ENCODE results near the gene SH3BP2. TPM values are rescaled to one million over a fixed set of nuclear protein-coding genes. Genes with fewer than 3 reads are reported as not detected.
"Not testable (repeated sequence)": the region's sequence is repeated elsewhere in the genome, so short reads cannot be mapped to it uniquely, and the experiment has no call there.

Gene SH3BP2
- total RNA-seq, 4 donors from 2014 or later = 92.6 to 301 (median 117) TPM

GRCh38 chr4:2762048-2762447, 30.8 kb upstream of the SH3BP2 start:
- no peaks in the 10 kb centered on the region for H3K36me3 ChIP-seq
- WGBS, 2 donors (ENCODE audit: low coverage in 1 of 2) = 63% methylated on average over 5 of the region's 5 CpGs; no CpG with 5 or more reads in 1 of the 2 donors
- H3K27ac ChIP-seq = peak overlapping the region; percentile 82 to 92 (median 88)
- no peak for DNase-seq
- TF ChIP-seq, protein P1, sequence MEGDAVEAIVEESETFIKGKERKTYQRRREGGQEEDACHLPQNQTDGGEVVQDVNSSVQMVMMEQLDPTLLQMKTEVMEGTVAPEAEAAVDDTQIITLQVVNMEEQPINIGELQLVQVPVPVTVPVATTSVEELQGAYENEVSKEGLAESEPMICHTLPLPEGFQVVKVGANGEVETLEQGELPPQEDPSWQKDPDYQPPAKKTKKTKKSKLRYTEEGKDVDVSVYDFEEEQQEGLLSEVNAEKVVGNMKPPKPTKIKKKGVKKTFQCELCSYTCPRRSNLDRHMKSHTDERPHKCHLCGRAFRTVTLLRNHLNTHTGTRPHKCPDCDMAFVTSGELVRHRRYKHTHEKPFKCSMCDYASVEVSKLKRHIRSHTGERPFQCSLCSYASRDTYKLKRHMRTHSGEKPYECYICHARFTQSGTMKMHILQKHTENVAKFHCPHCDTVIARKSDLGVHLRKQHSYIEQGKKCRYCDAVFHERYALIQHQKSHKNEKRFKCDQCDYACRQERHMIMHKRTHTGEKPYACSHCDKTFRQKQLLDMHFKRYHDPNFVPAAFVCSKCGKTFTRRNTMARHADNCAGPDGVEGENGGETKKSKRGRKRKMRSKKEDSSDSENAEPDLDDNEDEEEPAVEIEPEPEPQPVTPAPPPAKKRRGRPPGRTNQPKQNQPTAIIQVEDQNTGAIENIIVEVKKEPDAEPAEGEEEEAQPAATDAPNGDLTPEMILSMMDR (IDR thresholded peaks at IDR 0.05) = no peak
- TF ChIP-seq POLR2A (IDR thresholded peaks at IDR 0.05) (no peak), EP300 (IDR thresholded peaks at IDR 0.05; ENCODE audit: low read depth) (no peak), POLR2AphosphoS5 (IDR thresholded peaks at IDR 0.05) (no peak)
- H3K9me3 ChIP-seq = no peaks in the 10 kb centered on the region
- intact Hi-C loops (cut with DNase I; ENCODE audit: low total_unique reads) (loop anchor here (5.0 to 10.0 kb wide), 3 partner anchors 113 to 283 kb away; no protein-coding TSS in a partner anchor), in situ Hi-C loops (cut with MboI; ENCODE audit: low pct_ligation_motif_present in 1 of 4, low pct_unique_long_range_greater_than_20kb in 1 of 4, low sequenced_read_pairs in 3 of 4) (loop anchor here (10.0 to 25.0 kb wide), 3 partner anchors 175 to 193 kb away; no protein-coding TSS in a partner anchor)
- no peaks in the 10 kb centered on the region for H3K27me3 ChIP-seq
- H3K4me3 ChIP-seq = no peak overlapping the region
- peaks cover 4 to 42% (median 25%) of the 10 kb centered on the region in 4 donors for H3K4me1 ChIP-seq

- not testable (repeated sequence) for H3K9me3 ChIP-seq, H3K36me3 ChIP-seq, DNase-seq, H3K4me3 ChIP-seq, H3K27me3 ChIP-seq
- peak overlapping the region; percentile 82 to 92 (median 88) for H3K27ac ChIP-seq
- WGBS, 2 donors (ENCODE audit: low coverage in 1 of 2) = 95 to 100% methylated on average over 2 to 38 of the region's 42 CpGs
- peaks cover 4 to 38% (median 24%) of the 10 kb centered on the region in 4 donors for H3K4me1 ChIP-seq
- in situ Hi-C loops (cut with MboI; ENCODE audit: low pct_ligation_motif_present in 1 of 4, low pct_unique_long_range_greater_than_20kb in 1 of 4, low sequenced_read_pairs in 3 of 4) (loop anchor here (10.0 to 25.0 kb wide), 3 partner anchors 175 to 192 kb away; no protein-coding TSS in a partner anchor), intact Hi-C loops (cut with DNase I; ENCODE audit: low total_unique reads) (loop anchor here (5.0 to 10.0 kb wide), 3 partner anchors 112 to 282 kb away; no protein-coding TSS in a partner anchor)
Observed at GRCh38 chr4:2762486-2763370, 30.2 kb upstream of the SH3BP2 start.

DNA sequence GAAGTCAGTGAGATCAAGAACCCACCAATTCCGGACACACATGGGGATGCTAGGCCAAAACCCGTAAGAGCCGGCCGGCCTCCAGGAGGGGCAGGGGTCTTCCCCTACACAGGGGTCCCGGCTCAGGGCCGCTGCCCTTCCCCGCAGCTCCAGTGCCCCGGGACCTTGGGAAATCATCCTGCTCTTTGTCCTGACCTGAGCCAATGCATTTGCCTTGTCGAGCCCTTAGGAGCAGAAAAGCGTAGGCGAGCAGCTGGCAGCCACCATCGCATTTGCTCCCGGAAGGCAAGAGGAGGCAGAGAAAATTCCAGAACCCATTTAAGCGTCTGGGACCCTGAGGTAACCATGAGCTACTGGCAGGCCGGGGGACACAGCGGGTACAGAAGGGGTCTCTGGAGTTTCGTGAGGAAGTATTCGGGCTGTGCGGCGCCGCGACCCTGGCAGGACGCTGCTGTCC, 29.3 kb upstream of the SH3BP2 start:
- DNase-seq = no peak
- no peaks in the 10 kb centered on the region for H3K27me3 ChIP-seq
- peak overlapping the region; percentile 11 to 49 (median 33) for H3K4me3 ChIP-seq
- WGBS, 2 donors (ENCODE audit: low coverage in 1 of 2) = 60% methylated on average over 23 of the region's 23 CpGs; no CpG with 5 or more reads in 1 of the 2 donors
- intact Hi-C loops (cut with DNase I; ENCODE audit: low total_unique reads) (loop anchor here (5.0 to 10.0 kb wide), 3 partner anchors 111 to 281 kb away; no protein-coding TSS in a partner anchor), in situ Hi-C loops (cut with MboI; ENCODE audit: low pct_ligation_motif_present in 1 of 4, low pct_unique_long_range_greater_than_20kb in 1 of 4, low sequenced_read_pairs in 3 of 4) (loop anchor here (10.0 to 25.0 kb wide), 3 partner anchors 174 to 191 kb away; no protein-coding TSS in a partner anchor)
- TF ChIP-seq, protein P1 (IDR thresholded peaks at IDR 0.05) = no peak
- no peak for TF ChIP-seq EP300 (IDR thresholded peaks at IDR 0.05; ENCODE audit: low read depth)
- no peak for TF ChIP-seq POLR2A (IDR thresholded peaks at IDR 0.05)
- no peak for TF ChIP-seq POLR2AphosphoS5 (IDR thresholded peaks at IDR 0.05)
- peak overlapping the region; percentile 53 to 78 (median 65) for H3K27ac ChIP-seq
- no peaks in the 10 kb centered on the region for H3K36me3 ChIP-seq
- no peaks in the 10 kb centered on the region for H3K9me3 ChIP-seq
- peaks cover 4 to 38% (median 24%) of the 10 kb centered on the region in 4 donors for H3K4me1 ChIP-seq

DNA sequence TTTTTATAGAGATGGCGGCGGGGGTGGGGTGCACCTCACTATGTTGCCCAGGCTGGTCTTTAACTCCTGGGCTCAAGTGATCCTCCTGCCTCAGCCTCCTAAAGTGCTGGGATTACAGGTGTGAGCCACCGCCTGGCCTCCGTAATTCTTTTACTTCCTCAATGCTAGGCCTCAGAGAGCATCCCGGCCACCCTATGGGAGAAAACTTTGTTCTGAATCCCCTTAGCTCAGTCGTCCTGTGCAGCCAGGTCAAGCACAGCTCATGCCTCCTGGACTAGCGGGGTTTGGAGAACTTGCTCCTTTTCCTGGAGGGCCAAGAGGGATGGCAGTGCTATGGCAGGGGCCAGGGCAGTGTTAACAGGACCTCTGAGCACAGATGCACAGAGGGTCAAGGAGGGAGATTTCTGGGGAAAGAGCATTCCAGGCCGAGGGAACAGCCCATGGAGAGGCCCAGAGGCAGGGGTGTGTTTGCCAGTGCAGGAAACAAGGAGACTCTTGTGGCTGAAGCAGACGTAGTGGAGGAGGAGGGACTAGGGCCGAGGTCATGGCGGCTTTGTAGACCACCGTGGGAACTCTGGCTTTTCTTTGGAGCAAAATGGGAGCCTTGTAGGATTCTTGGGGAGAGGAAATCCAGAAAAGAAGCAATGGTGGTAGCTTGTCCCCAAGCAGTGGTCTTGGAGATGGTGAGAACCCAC, 26.9 kb upstream of the SH3BP2 start:
- Histone ChIP-seq H3K27ac (no peak overlapping the region), H3K4me3 (no peak overlapping the region), H3K27me3 (no peaks in the 10 kb centered on the region), H3K4me1 (peaks cover 3 to 24% (median 15%) of the 10 kb centered on the region in 4 donors), H3K36me3 (no peaks in the 10 kb centered on the region), H3K9me3 (no peaks in the 10 kb centered on the region)
- in situ Hi-C loops (cut with MboI; ENCODE audit: low pct_ligation_motif_present in 1 of 4, low pct_unique_long_range_greater_than_20kb in 1 of 4, low sequenced_read_pairs in 3 of 4) = loop anchor here (10.0 to 25.0 kb wide), 3 partner anchors 171 to 189 kb away; no protein-coding TSS in a partner anchor
- WGBS, 2 donors (ENCODE audit: low coverage in 1 of 2) = 91 to 100% methylated on average over 2 to 12 of the region's 12 CpGs
- DNase-seq = no peak
- intact Hi-C loops (cut with DNase I; ENCODE audit: low total_unique reads) = loop anchor here (10.0 kb wide), 2 partner anchors 109 to 279 kb away; no protein-coding TSS in a partner anchor
- TF ChIP-seq, protein P1 (IDR thresholded peaks at IDR 0.05) = no peak
- TF ChIP-seq POLR2A (IDR thresholded peaks at IDR 0.05) (no peak), EP300 (IDR thresholded peaks at IDR 0.05; ENCODE audit: low read depth) (no peak), POLR2AphosphoS5 (IDR thresholded peaks at IDR 0.05) (no peak)

Measured in transverse colon (tissue), 4 donors.